GM21737 (cell line): ENCODE data around the gene KIRREL3.

ENCODE experiments used
- ATAC-seq: cut with Tn5 transposase; IDR thresholded peaks from one replicate; pipeline ENCODE4 v1.9.1; 2021; ENCODE audit warnings: mild to moderate bottlenecking, moderate library complexity; ENCODE audit not compliant: unreplicated experiment

Gene KIRREL3

DNA sequence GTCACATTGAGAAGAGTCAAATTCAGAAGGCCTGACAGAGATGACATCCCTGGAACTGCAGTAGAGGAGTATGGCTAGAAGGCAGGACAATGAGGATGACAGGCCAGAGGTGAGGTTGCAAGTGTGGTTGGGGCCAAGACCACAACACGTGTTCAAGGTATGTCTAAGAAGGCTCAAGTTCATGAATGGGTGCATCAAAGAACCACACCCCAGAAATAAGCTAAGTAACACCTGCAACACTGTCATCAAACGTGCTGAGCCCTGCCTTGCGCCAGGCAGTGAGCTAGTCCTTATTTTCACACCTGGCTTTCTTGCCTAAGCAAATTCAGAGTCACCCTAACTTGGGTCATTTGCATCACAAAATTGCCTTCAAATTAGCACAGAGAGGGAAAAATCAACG, 313.6 kb downstream of the KIRREL3 start:
- no peak for ATAC-seq

DNA sequence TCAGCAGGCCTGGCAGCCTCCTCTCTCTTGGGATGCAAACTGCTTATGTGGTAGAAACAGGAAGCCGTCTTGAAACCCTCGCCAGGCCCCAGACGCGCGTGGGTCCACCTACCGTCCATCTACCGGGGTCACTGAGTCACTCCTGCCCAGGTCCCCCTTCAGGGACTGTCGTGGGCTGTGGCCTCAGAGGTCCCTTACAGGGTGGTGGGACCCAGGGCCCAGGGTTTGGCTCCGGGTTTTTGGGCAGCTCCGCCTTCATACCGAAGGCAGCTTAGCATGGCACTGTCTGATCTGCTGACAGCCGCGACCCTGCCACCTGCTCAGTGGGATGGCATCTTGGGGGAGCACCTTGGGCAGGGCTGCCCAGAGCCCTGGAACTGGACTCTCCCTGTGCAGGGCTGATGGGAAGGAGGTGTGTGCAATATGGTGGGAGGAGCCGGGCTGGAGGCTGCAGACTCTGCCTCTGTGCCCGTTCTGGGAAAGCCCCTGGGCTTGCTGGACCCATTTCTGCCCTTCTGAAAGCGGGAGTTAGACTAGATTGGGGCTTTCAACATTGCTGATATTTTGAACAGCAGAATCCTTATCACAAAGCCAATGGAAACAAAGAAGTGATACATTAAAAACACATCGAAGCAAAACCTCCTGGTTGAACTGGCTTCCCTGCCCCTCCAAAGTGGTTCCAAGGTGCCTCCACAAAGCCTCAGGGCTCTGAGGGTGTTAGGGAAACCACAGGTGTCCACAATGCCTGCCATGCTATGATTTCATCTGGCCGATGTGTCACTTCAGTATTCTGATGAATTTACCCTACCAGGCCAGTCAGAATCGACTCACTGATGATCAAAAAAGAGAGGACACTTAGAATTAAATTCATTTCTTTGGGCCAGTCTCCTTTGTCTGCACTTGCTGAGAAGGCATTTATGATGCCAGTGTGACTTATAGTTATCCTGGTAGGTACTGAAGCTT, 316.5 kb downstream of the KIRREL3 start:
- ATAC-seq = no peak

DNA sequence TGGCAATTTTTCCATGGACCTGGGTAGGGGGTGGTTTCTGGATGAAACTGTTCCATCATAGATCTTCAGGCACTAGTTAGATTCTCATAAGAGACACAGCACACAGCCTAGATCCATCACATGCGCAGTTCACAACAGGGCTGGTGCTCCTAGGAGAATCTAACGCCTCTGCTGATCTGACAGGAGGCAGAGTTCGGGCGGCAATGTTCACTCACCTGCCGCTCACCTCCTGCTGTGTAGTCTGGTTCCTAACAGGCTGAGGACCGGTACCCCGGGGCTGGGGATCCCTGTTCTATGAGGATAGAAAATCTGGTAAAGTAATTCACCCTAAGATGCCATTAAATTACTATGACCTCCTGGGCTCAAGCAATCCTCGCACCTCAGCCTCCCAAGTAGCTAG, 318.0 kb downstream of the KIRREL3 start:
- ATAC-seq = no peak

DNA sequence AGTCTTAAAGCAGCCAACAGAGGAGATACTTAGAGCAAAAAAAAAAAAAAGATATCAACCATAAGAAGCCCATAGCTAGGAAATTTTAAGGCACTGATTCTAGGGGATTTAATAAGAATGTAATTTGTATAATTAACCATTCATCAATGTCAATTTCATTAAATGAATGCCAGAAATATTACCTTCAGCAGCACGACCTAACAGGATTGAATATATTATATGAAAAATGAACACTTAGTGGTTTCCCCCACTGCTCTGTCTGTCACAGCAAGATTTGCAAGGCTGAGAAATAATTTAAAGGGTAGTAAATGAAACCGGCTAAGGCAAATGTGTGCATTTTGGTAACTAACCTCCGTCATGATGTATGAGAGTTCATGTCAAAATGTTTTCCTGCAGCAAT, 319.9 kb downstream of the KIRREL3 start:
- ATAC-seq = no peak

DNA sequence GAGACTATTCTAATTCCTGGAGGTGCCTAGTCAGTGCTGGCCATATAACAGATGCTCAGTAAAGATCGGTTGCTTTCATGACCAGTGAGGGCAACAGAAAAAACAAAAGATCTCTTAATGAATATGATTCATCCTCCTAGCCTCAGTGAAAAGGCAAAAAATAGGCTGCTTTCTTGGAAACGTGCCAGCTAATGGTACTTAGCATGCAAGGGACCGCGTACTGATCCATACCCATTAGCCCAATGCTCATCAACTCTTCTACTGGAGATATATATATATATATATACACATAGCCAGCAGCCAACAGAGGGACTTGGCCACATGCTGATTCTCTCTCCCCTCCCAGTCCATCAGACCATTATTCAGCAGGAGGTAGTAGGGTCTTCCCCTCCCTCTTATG, 320.4 kb downstream of the KIRREL3 start:
- ATAC-seq = no peak

DNA sequence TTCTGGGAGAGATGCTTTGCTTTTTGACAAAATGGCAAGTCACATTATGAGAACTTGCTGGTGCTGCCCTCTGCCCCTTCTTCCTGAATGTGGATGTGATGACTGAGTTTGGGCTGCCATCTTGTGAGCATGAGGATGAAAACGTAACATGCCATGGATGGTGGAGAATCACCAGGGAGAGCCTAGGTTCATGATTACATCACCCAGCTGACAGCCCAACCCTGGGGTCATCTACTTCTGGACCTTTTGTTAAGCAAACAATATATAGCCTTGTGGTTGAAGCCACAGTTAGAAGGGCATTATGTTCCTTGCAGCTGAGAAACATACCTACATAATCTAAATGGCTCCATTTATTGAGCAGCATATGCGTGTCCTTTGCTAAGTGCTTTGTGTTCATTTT, 321.5 kb downstream of the KIRREL3 start:
- no peak for ATAC-seq

DNA sequence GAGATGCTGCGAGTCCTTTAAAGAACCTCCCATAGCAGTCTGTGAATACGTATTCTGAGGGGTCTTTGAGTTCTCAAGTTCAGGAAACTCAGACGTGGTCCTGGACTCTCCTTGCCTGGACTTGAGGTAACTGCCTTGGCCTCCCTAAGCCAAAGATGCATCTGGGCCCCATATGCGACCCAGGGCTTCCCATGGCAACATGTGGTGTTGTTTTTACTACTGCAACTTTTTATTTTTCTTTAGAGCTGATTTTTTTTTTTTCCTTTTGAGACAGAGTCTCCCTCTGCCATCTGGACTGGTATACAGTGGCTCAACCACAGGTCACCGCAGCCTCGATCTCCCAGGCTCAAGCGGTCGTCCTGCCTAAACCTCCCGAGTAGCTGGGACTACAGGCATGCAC, 324.0 kb downstream of the KIRREL3 start:
- ATAC-seq = no peak

GRCh38 chr11:126673319-126673718, 327.3 kb downstream of the KIRREL3 start:
- ATAC-seq = no peak

DNA sequence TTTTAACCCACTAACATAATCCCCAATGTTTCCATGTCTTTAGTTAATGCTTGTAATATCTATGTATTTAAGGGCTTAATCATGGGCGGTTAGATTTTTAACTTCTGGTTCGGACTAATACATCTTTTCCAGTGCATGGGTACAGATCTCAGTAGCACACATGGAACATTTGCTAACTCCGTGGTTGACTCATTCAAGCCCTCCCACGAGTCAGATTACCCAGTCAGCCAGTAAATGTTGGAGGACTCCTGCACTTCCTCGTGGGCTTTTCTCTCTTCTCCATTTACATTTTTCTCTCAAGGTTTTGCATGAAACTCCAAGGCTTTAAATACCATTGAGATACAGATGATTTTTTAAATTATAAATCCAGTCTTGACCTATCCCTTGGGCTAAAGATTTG, 331.2 kb downstream of the KIRREL3 start:
- no peak for ATAC-seq

DNA sequence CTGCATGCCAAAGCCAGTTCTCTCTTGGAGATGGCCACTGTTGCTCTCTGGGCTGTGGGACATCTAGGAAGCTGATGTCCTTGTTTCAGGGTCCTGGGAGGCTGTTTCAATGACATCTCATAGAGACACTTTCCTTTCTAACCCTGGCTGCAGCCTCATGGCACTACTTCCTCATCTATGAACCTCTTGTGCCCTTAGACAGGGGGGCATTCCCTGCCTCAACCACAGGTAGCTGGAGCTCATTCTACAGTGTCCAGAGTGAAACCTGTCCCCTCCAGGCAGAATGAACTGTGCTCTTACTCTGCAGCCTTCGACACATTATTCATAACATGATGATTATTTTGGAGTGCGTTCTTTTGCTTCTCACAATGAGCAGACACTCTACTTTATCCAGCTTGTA, 335.9 kb downstream of the KIRREL3 start:
- no peak for ATAC-seq

GRCh38 chr11:126663749-126664592, 336.6 kb downstream of the KIRREL3 start:
- no peak for ATAC-seq

DNA sequence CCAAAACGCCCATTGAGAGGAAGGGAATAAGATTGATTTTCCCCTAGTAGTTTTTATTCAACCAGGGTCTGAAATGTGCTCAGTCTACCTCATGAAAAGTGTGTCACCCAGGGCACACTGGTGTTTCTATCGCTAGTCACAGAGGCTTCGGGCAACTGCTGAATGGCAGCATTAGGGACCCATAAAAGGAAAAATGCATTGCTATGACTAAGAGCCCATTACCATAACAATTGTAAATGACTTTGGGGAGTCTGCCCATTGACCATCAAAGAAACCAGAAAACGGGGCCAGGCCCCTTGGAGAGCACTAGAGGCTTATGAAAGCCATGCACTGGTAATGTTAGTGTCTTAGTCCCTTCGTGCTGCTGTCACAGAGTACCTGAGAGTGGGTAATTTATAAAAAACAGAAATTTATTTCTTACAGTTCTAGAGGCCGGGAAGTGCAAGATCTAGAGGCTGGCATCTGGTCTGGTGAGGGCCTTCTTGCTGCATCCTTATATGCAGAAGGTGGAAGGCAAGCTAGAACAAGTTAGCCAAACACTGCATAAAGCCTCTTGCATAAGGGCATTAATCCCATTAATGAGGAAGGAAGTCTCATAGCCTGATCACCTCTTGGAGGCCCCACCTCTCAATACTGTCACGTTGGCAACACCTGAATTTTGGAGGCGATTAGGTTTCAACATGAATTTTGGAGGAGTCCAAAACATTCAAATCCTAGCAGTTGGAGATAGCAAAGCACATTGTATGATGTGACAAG, 338.4 kb downstream of the KIRREL3 start:
- no peak for ATAC-seq

- ATAC-seq = no peak
Observed at GRCh38 chr11:126660761-126661425, 339.7 kb downstream of the KIRREL3 start.

DNA sequence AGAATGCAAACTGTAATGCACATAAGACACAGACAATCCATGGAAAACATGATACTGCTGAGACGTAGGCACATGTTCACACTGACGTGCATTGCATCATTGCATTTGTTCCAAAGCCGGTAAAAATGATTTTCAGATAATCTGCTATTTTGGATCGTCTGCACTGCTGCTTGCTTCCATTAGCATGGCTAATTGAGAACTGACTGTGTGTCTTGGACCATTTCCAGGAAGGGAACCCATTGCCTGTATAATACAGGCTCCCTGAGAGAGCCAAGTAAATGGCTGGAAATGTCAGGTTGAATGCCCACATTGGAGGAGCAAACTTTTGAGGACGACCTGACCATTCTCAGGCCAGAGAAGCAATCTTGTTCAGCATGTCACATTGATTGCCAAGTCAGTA, 340.2 kb downstream of the KIRREL3 start:
- no peak for ATAC-seq

DNA sequence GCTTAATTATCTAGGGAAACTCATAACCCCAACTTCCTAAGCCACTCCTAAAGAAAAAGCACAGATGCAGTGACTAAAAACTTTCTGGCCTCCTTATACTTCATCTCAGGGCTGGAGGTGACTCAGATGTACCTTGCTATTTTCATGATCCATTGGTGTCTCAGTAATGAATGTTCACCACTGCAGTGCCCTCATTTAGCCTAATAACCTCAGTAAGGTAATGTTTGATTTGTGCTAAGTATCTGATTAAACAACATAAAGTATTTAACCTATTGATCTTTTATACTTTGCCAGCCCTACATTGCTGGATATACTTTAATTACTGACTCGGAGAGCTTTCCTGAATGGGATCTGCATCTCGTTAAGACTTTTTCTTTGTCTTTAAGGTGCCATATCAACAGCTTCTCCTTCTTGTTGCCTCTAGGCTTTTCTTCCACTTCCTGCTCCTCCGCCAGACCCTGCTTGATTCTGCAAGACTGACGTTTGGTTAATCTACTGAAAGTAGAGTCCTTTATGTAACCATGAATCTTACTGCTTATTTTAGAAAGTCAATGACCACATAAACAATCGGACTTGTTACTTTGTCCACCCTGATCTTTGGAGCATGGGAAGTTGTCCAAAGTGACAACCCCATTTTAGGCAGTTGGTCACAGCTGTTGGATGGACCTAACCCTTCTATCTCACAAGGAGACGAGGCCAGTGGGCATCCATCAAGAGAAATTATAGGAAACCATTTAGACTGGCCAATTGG, 342.1 kb downstream of the KIRREL3 start:
- no peak for ATAC-seq

DNA sequence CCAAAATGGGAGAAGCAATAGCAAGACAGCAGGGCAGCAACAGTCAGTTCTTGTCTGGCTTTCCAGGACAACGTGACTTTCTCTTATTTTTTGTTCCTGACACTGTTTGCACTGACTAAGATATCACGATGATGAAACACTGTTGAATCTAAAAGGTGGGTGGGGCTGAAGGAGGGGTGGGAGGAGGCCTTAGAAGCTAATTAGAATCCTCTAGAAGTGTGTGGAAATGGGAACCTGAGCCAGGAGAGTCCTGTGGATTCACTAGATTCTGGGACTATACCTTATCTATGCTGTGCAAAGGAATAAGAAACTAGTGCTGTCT, 344.8 kb downstream of the KIRREL3 start:
- no peak for ATAC-seq

DNA sequence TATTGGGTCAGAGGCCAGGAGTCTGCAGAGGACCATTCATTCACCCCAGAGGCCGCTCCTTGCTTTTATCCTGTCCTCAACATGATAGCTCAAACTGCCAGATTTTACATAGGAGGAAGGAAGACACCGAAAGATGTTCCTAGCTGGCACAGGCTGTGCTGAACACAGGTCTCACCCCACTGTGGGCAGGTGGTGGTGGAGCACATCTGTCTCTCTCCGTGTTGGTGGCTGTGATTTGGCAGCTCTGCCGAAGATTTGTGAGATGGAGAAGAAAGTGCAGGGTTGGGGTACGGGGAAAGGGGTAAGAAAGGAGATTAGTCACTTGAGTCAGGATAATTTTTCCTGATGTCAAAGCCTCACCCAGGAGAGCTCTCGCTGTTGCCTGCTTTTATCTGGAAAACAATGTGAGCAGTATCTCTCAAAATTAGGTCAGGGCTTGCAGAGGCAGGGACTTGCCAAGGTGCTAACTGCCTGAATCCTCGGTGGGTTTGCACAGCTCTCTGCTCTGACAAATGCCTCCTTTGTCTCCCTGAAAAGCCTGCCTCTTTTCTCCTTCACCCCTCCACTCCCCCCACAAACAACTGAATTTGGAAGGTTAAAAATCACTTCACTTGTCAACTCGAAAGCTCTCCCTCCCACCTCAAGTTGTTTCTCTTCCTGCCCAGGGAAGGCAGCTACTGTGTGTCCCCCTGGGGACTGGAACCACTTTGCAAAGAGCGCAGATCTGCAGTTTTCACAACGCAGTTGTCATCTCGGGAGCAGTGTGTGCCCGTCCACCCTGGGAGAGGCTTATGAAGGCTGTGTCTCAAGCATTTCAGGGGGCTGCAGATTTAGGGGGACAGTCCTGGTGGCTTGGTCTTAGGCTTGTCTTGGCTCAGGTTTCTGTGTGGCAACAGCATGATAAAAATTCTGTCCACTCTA, 345.4 kb downstream of the KIRREL3 start:
- ATAC-seq = no peak

GRCh38 chr11:126653040-126653439, 347.5 kb downstream of the KIRREL3 start:
- no peak for ATAC-seq

GRCh38 chr11:126647735-126648134, 352.8 kb downstream of the KIRREL3 start:
- ATAC-seq = no peak
